GM19372 (cell line): ENCODE data around the gene DNAI4.
"Not testable (repeated sequence)": the region's sequence is repeated elsewhere in the genome, so short reads cannot be mapped to it uniquely, and the experiment has no call there.

ENCODE experiments used
- ATAC-seq: cut with Tn5 transposase; IDR thresholded peaks from one replicate; pipeline ENCODE4 v1.9.1; 2021; ENCODE audit warnings: mild to moderate bottlenecking, low read depth, moderate library complexity; ENCODE audit not compliant: unreplicated experiment

The DNAI4 gene

DNA sequence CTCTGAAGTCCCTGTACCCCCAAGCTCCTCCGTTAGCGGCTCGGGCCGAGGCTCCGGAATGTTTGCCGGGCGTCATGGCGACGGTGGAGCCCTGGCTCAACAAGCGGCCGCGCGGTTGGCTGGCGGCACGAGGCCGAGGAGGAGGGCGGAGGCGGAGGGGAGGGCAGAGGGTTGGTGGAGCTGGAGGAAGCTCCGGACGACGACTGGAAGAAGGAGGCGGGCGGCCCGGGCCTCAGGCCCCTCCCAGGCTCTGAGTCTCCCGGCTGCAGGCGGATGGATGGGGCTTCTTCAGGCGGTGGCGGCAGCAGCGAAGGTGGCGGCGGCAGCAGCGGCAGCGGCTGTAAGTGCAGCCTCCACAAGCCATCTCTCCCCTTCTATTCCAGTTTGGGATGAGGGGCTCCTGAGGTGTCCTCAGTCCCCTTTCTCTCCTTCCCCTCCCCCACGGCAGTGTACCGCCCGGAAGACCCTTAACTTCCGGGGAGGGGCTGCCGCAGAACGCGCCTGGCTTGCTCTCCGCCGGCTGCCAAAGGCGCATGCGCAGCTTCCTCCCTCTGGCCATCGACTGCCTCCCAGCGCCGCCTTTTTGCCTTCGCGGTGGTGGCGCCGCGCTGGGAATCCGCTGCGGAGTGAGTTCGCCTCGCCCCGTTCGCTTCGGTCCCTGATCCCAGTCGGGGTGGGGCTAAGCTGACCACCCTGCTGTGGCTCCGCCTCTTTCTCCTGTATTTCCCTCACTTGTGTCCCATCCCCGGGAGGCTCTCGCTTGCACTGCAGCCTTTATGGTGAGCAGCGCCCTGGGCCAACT, at the start of gene DNAI4, which contains the start of gene MIER1:
DNAI4 (minus strand) TSS at position 101 of the 802 bp plus-strand sequence; CDS start at position 76, 25 bp downstream.
MIER1 (plus strand) TSS at position 235 of the 802 bp plus-strand sequence; CDS start at position 274, 39 bp downstream.
- peak; percentile 90 for ATAC-seq

DNA sequence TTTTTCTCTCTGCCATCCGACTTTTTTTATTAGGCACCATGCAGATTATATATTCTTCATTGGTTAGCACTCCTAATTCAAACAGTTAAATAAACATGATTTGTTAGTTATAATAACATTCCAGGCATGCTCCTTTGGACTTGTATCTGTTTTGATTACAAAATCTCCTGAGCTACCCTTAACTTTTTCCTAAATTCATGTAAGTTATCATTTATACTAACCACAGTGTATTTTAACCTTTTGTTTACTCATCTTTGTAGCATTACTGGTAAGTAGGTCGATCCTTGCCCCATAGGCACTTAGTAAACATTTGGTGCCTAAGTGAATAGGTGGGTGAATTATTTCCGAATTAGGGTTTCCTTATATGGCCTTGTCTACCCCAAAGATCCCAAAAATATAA, 43.9 kb upstream of the DNAI4 start:
- ATAC-seq: no peak

GRCh38 chr1:66966188-66966873, 41.7 kb upstream of the DNAI4 start:
- ATAC-seq: not testable (repeated sequence)

DNA sequence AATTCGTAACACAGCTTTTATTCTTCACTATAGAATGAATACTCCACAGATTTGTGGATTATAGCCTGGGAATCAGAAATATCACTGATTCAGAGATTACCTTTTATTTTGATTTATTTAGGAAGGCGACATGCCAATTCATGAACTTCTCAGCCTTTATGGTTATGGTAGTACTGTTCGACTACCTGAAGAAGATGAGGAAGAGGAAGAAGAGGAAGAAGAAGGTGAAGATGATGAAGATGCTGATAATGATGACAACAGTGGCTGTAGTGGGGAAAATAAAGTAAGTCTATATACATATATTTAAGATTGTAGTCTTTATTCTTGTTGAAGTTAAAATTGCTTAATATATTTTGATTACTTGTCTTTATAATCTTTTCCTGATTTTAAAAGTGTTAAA, 33.3 kb upstream of the DNAI4 start:
- ATAC-seq: no peak

- peak; percentile 73 for ATAC-seq
These were observed 29.6 kb upstream of the DNAI4 start for GRCh38 chr1:66954208-66954607.

DNA sequence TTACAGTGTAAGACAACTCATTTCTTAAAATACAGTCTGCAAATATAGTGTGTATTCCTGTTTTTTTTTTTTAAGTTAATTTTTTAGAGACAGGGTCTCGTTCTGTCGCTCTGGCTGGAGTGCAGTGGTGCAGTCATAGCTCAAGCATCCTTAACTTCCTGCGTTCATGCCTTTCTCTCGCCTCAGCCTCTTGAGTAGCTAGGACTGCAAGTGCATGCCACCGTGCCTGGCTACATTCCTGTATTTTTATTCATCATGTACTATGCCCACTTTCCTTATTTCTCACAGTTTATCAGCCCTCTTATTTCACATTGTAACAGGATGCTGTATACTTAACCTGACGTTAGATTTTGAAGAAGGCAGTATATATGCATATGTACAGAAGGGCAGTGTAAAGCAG, 26.9 kb upstream of the DNAI4 start:
- no peak for ATAC-seq

GRCh38 chr1:66947267-66947666, 22.6 kb upstream of the DNAI4 start:
- no peak for ATAC-seq

DNA sequence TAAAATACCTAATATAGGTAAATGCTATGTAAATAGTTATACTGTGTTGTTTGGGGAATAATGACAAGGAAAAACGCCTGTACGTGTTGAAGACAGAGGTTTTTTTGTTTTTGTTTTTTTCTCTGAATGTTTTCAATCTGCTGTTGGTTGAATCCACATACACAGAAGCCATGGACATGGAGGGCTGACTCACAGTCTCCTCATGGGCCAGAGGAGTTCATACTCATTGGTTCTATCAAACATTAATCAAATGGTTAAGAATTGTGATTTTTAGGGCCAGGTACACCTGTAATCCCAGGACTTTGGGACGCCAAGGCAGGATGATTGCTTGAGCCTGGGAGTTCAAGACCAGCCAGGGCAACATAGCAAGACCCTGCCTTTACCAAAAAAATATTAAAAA, 20.7 kb upstream of the DNAI4 start:
- no peak for ATAC-seq

DNA sequence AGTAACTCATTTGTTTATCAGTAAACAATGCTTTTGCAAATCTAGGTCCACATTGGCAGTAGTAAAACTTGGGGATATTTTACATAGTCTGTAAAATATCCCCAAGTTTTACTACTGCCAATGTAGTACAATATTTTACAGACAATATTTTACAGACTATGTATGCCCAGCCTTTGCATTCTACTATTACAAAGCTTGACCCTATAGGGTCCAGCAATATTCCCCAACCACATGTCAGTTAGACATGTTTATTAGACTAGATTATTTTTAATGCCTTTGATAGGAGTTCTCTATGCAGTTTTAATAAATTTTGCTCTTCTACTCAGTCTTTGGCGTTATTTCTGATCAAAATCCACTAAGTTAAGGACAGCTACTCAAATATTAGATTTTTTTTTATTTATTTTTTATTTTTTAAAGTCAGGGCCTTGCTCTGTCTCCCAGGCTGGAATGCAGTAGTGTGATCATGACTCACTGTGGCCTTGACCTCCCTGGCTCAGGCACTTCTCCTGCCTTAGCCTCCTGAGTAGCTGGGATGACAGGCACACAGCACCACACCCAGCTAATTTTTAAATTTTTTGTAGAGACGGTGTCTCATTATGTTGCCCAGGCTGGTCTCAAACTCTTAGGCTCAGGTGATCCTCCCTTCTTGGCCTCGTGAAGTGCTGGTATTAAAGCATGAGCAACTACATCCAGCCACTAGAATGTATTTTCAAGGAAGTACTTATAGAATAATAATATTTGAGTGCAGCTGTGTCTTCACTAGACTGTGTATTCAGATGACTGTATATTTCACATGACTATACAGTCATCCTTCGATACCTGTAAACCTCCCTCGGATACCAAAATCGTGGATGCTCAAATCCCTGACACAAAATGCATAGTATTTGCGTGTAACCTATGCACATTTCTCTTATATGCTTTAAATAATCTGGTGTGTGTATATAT, 19.9 kb upstream of the DNAI4 start:
- no peak for ATAC-seq

GRCh38 chr1:66943361-66943969, 18.8 kb upstream of the DNAI4 start:
- ATAC-seq: no peak

DNA sequence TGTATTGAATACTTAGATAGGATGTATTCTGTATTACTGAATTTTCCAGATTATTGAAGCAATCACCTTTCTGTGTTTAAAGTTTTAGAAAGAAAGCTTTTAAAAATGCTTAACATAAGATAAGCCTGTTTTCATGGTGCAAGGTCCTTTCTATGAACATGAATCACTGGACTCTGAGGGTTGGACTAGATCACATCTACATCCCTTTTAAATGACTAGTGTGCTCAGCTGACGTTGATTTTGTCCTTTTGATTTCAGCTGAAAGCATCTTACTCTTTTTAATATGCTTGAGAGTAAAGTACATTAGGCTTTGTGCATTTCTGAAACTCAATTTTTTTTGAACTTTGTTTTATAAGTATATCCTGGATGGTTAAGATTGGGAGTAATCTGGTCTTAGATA, 16.3 kb upstream of the DNAI4 start:
- no peak for ATAC-seq

- no peak for ATAC-seq
These were observed 14.0 kb upstream of the DNAI4 start for GRCh38 chr1:66938613-66939012.

- ATAC-seq: no peak
These were observed 13.0 kb upstream of the DNAI4 start for GRCh38 chr1:66937529-66938234.

DNA sequence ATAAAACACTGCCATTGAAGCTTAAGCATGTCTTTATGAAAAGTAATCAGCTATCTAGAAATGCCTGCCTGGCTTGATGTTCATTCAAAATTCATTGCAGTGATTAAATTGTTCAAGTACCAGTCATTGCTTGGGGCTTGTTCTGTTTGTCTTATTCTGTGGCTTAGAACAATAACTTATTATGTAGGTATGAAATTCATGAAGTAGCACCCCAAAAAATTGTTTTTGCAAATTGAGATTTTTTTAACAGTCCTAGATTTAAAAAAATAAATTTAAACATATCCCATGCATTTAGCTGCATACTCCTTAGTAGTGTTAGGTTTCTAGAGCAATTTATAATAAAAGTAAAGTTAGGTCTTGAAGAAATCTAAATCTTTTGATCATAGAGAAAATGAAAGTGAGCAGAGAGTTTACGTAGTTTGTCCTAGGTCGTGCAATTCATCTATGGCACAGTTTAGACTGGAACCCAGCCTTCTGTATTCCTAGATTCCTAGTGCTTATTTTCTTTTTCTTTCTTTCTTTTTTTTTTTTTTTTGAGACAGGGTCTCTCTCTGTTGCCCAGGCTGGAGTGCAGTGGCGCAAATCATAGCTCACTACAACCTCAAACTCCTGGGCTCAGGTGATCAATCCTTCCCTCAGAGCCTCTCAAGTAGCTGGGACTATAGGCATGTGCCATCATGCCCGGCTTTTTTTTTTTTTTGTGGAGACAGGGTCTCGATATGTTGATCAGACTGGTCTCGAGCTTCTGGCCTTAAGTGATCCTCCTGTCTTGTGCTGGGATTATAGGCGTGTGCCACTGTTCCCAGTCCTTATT, 9.4 kb upstream of the DNAI4 start:
- no peak for ATAC-seq

DNA sequence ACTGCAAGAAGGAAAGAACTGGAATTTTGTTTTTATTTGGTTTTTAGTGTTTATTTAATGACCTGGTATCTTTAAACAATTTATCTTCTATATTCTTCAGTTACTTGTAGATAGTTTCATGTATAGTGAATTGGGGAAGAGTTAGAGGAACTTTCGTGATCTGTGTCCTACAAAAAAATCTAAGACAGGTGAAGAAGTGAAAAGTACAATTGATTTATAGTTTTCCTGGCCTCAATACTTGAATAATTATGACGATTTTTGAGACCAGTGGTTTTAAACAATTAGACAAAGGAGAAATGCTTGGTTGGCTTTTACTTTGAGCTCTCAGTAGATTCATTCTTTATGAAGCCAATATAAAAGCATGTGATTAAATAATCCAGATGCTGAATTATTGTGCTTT, 7.6 kb upstream of the DNAI4 start:
- ATAC-seq: no peak

GRCh38 chr1:66931590-66931989, 6.9 kb upstream of the DNAI4 start:
- ATAC-seq: no peak

- ATAC-seq: no peak
These were observed 6.1 kb upstream of the DNAI4 start for GRCh38 chr1:66930823-66931174.

GRCh38 chr1:66929999-66930822, 5.6 kb upstream of the DNAI4 start:
- ATAC-seq: peak; percentile 70
